Stimulated activated CD4-positive, alpha-beta T cell treated with anti-CD3 and anti-CD28 coated beads, TNF-alpha, amount 100 ng/mL, for 24 hours (primary cell): Measurements from ENCODE around the gene DUS1L.

Source experiments
- DNase-seq, 3 experiments: peaks; one replicate each; pipeline ENCODE4 v3.0.0-alpha.2; 2020; ENCODE audit warnings: low read depth in 3 of 3

The DUS1L gene

GRCh38 chr17:82076018-82076784 is 10.6 kb upstream of the DUS1L start:
- DNase-seq = no peak

- no peak for DNase-seq
These were observed 7.8 kb upstream of the DUS1L start for GRCh38 chr17:82073446-82073845.

- DNase-seq = no peak
These were observed 7.2 kb upstream of the DUS1L start for GRCh38 chr17:82072827-82073226.

GRCh38 chr17:82070611-82071010 is 5.0 kb upstream of the DUS1L start:
- DNase-seq = no peak

GRCh38 chr17:82065193-82065637 is 389 bp downstream of the DUS1L start:
- no peak for DNase-seq

- DNase-seq = no peak
These were observed 991 bp downstream of the DUS1L start for GRCh38 chr17:82064433-82065192.

- DNase-seq = no peak
These were observed 1.9 kb downstream of the DUS1L start for GRCh38 chr17:82063424-82064415.

GRCh38 chr17:82062984-82063368 is 2.6 kb downstream of the DUS1L start:
- DNase-seq = no peak

- no peak for DNase-seq
These were observed 3.3 kb downstream of the DUS1L start for GRCh38 chr17:82062076-82062983.

- no peak for DNase-seq
These were observed 4.3 kb downstream of the DUS1L start for GRCh38 chr17:82061047-82061925.

- no peak for DNase-seq
These were observed 5.0 kb downstream of the DUS1L start for GRCh38 chr17:82060614-82061013.

GRCh38 chr17:82060001-82060380 is 5.6 kb downstream of the DUS1L start:
- DNase-seq = no peak

- DNase-seq = no peak
These were observed 6.2 kb downstream of the DUS1L start for GRCh38 chr17:82059272-82060000.

GRCh38 chr17:82058855-82059249 is 6.8 kb downstream of the DUS1L start:
- no peak for DNase-seq

- no peak for DNase-seq
These were observed 7.3 kb downstream of the DUS1L start for GRCh38 chr17:82058230-82058854.

GRCh38 chr17:82056729-82057621 is 8.6 kb downstream of the DUS1L start:
- DNase-seq = no peak

GRCh38 chr17:82055965-82056728 is 9.5 kb downstream of the DUS1L start:
- no peak for DNase-seq
